Epithelial cell of proximal tubule (primary cell): Measurements from ENCODE around the gene NEIL3. TPM values are rescaled to one million over a fixed set of nuclear protein-coding genes. Genes with fewer than 3 reads are reported as not detected.

Experiments
- DNase-seq: peaks from one replicate; pipeline ENCODE4 v3.0.0-alpha.2; 2011; ENCODE audit warnings: low read depth
- H3K4me3 ChIP-seq: 2 replicates; pipeline ENCODE4 v1.5.1; 2011; ENCODE audit warnings: low read depth, mild to moderate bottlenecking, low read length
- total RNA-seq: library from RNA; depleted of rRNA; stranded (reverse); fragments of >200 nt; gene quantifications from 2 replicates; pipeline ENCODE4 v1.2.3, GENCODE V29; 2015
- TF ChIP-seq, protein P1 (sequence below): conservative IDR thresholded peaks from 2 replicates; pipeline ENCODE4 v1.5.1; 2012; ENCODE audit warnings: low read depth, mild to moderate bottlenecking, low read length

NEIL3 gene
- total RNA-seq, 1 donor from 2014 or later = 7.8 TPM

DNA sequence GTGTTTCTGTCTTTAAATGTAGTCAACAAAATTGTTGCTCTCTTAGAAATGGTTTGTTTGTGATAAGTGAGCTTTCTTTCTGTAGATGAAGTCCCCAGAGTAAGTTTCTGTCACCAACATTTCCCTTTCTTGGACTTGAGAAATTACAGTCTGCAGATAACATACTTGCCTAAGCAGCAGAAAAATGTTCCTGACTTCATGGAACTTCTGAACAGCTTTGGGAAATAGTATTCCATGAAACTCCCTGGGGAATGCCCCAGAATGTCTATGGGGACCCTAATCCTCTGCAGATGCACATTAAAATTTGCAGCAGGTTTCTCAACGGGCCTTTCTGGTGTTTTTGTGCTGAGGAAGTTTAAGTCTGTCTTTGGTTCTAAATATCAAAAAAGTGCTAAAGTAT, 38.6 kb upstream of the NEIL3 start:
- H3K4me3 ChIP-seq = no peak overlapping the region
- no peak for DNase-seq
- TF ChIP-seq, protein P1, sequence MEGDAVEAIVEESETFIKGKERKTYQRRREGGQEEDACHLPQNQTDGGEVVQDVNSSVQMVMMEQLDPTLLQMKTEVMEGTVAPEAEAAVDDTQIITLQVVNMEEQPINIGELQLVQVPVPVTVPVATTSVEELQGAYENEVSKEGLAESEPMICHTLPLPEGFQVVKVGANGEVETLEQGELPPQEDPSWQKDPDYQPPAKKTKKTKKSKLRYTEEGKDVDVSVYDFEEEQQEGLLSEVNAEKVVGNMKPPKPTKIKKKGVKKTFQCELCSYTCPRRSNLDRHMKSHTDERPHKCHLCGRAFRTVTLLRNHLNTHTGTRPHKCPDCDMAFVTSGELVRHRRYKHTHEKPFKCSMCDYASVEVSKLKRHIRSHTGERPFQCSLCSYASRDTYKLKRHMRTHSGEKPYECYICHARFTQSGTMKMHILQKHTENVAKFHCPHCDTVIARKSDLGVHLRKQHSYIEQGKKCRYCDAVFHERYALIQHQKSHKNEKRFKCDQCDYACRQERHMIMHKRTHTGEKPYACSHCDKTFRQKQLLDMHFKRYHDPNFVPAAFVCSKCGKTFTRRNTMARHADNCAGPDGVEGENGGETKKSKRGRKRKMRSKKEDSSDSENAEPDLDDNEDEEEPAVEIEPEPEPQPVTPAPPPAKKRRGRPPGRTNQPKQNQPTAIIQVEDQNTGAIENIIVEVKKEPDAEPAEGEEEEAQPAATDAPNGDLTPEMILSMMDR = no peak

DNA sequence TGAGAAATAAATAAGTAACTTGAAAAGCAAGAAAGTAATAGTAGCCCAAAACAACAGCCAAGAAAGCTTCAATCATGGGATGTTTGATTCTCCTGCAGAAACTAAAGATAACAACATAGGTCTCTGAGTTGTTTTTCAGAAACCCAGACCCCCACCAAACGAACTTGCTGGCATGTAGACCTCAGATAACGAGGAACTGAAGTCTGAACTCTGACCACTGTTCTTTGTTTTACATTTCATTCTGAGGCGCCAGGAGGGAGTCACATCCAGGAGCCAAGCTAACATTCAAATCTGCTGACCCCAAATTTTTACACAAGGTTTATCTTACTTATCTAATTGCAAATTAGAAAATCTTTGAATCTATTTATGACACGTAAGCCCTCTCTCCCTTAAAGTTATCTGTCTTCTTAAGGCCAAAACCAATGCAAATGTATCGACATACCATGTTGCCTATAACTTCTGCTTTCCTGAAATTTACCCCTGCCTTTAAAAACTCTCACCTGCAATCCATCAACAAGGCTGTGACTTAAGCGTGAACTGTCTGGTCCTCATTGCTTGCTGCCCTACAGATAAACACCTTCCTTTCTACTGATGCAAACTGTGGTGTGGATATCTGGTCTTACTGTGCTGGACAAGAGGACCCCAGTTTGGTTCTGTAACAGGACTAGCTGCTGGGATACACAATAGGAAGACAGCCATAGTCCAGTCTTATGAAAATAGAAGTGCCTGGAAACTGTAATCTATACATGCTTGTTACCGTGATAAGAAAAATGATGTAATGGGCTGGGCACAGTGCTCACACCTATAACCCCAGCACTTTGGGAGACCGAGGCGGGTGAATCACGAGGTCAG, 37.5 kb upstream of the NEIL3 start:
- H3K4me3 ChIP-seq = no peak overlapping the region
- TF ChIP-seq, protein P1 = no peak
- no peak for DNase-seq

DNA sequence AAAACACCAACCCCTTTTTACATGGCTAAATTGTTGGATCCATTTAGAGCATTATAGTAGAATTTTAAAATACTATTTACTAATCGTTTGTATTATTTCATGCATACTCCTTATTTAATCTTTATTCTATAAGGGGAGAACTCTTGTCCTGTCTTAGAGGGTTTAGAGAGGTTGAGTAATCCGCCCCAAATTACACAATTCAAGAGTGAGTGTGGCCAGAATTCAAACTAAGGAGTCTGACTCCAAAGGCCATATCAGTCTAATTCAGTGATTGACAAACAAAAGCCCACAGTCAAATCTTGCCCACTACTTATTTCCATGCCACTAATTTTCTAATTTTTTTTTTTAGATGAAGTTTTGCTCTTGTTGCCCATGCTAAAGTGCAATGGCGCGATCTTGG, 33.7 kb upstream of the NEIL3 start:
- DNase-seq = no peak
- H3K4me3 ChIP-seq = no peak overlapping the region
- TF ChIP-seq, protein P1 = no peak

DNA sequence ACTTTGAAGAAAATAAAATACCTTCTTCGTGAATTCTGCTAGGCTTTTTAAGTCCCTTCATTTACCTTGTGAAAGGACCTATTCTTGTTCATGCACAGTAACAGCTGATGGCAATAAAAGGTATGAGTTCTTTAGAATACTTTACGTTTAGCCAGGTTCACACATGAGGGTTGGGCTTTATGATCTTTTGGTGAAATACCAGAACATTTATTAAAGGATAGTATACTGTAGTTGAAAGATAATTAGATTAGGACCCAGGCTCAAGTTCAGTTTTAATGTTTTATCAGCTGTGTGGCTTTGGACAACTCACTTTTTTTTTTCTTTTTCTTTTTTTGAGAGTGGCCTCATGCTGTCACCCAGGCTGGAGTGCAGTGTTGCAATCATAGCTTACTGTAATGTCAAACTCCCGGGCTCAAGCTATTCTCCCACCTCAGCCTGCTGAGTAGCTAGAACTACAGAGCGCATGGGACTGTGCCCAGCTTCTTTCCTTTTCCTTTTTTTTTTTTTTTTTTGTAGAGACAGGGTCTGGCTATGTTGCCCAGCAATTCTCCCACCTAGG, 28.2 kb upstream of the NEIL3 start:
- TF ChIP-seq, protein P1 = no peak
- no peak overlapping the region for H3K4me3 ChIP-seq
- no peak for DNase-seq

DNA sequence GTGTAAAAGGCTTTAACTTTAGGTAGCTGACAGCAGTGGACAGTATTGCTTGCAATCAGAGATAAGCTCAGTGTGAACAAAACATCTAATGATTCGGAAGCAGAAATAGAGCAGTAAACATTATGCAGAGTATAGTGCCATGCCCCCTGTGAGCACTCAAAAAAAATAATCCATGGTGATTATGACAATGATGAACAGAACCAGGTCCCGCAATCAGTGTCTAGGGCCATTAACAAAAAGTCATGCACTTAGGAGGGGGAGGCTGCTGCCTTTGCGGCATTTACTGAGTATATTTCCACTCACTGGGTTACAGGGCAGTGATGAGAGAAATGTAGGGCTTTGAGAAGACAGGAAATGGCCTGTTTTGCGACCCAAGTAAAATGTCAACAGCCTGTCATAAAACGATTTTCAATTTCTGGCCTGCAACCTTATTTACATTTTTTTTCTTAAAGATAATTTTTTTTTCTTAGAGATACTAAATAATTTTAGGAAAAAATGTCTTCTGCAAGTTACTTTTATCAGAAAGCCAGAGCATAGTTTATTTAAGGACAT, 27.3 kb upstream of the NEIL3 start:
- no peak overlapping the region for H3K4me3 ChIP-seq
- no peak for DNase-seq
- TF ChIP-seq, protein P1 = no peak

DNA sequence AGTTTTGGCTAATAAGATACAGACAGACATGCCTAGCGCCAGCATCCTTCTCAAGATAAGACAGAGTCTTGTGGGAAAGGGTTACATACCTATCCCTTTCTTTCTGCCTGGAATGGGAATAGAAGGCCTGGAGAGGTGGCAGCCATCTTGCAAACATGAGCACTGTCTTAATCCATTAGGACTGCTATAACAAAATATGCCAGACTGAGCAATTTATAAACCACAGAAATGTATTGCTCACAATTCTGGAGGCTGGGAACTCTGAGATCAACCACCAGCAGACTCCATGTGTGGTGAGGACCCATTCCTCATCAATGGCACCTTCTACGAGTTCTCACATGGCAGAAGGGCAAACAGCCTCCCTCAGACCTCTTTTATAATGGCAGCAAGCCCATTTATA, 26.5 kb upstream of the NEIL3 start:
- H3K4me3 ChIP-seq = no peak overlapping the region
- TF ChIP-seq, protein P1 = no peak
- no peak for DNase-seq
